H9 (cell line): ENCODE data around the gene ELOA2. TPM values are rescaled to one million over a fixed set of nuclear protein-coding genes. Genes with fewer than 3 reads are reported as not detected.

ENCODE experiments used
- DNase-seq: peaks from one replicate; pipeline ENCODE4 v3.0.0-alpha.2; 2017
- H2AFZ ChIP-seq: one replicate; pipeline ENCODE4 v1.6.1; 2013; ENCODE audit warnings: mild to moderate bottlenecking, low read length, control low read depth, moderate library complexity
- H2AK5ac ChIP-seq: 2 replicates; pipeline ENCODE4 v1.6.1; 2013; ENCODE audit warnings: low read length, control low read depth, mixed read lengths; ENCODE audit not compliant: insufficient read length
- H2BK120ac ChIP-seq: one replicate; pipeline ENCODE4 v1.6.1; 2013; ENCODE audit warnings: low read depth, mild to moderate bottlenecking, low read length, control low read depth, inconsistent platforms; ENCODE audit not compliant: poor library complexity, severe bottlenecking
- H2BK12ac ChIP-seq: 2 replicates; pipeline ENCODE4 v1.6.1; 2013; ENCODE audit warnings: low read length, control low read depth, mixed read lengths, low read depth; ENCODE audit not compliant: insufficient read length
- H2BK15ac ChIP-seq: 2 replicates; pipeline ENCODE4 v1.6.1; 2013; ENCODE audit warnings: low read depth, low read length, control low read depth
- H2BK20ac ChIP-seq: one replicate; pipeline ENCODE4 v1.6.1; 2013; ENCODE audit warnings: low read depth, mild to moderate bottlenecking, low read length, control low read depth, inconsistent platforms; ENCODE audit not compliant: poor library complexity, severe bottlenecking
- H2BK5ac ChIP-seq: 2 replicates; pipeline ENCODE4 v1.6.1; 2013; ENCODE audit warnings: low read length, control low read depth, mixed read lengths; ENCODE audit not compliant: insufficient read length
- H3K14ac ChIP-seq: 2 replicates; pipeline ENCODE4 v1.6.1; 2013; ENCODE audit warnings: low read length, control low read depth; ENCODE audit not compliant: insufficient read depth
- H3K18ac ChIP-seq: 2 replicates; pipeline ENCODE4 v1.6.1; 2013; ENCODE audit warnings: low read depth, mild to moderate bottlenecking, mixed read lengths, low read length, control low read depth; ENCODE audit not compliant: insufficient read length
- H3K23ac ChIP-seq: 2 replicates; pipeline ENCODE4 v1.6.1; 2013; ENCODE audit warnings: low read length, control low read depth, mixed read lengths, low read depth; ENCODE audit not compliant: insufficient read length
- H3K23me2 ChIP-seq: 2 replicates; pipeline ENCODE4 v1.6.1; 2013; ENCODE audit warnings: low read depth, mild to moderate bottlenecking, mixed read lengths, low read length, control low read depth; ENCODE audit not compliant: insufficient read length, poor library complexity, severe bottlenecking
- H3K27ac ChIP-seq: 2 replicates; pipeline ENCODE4 v1.5.1; 2013; ENCODE audit warnings: low read length, control low read depth, mixed read lengths, low read depth; ENCODE audit not compliant: insufficient read length
- H3K27me3 ChIP-seq: 2 replicates; pipeline ENCODE4 v1.6.1; 2013; ENCODE audit warnings: low read length, control low read depth, inconsistent platforms; ENCODE audit not compliant: insufficient read depth
- H3K4ac ChIP-seq: 2 replicates; pipeline ENCODE4 v1.6.1; 2013; ENCODE audit warnings: low read depth, mild to moderate bottlenecking, control low read depth, inconsistent platforms, low read length, moderate library complexity
- H3K4me1 ChIP-seq: 2 replicates; pipeline ENCODE4 v1.6.1; 2013; ENCODE audit warnings: low read length, control low read depth, inconsistent platforms; ENCODE audit not compliant: insufficient read depth
- H3K4me2 ChIP-seq: 2 replicates; pipeline ENCODE4 v1.6.1; 2013; ENCODE audit warnings: low read length, control low read depth, mixed read lengths; ENCODE audit not compliant: insufficient read length, insufficient read depth
- H3K56ac ChIP-seq: 2 replicates; pipeline ENCODE4 v1.6.1; 2013; ENCODE audit warnings: low read depth, mild to moderate bottlenecking, mixed read lengths, low read length, control low read depth; ENCODE audit not compliant: insufficient read length
- H3K79me1 ChIP-seq: 2 replicates; pipeline ENCODE4 v1.6.1; 2013; ENCODE audit warnings: low read depth, mild to moderate bottlenecking, moderate library complexity, low read length, control low read depth, inconsistent platforms; ENCODE audit not compliant: insufficient read depth, poor library complexity, severe bottlenecking
- H3K79me2 ChIP-seq: 2 replicates; pipeline ENCODE4 v1.6.1; 2013; ENCODE audit warnings: low read length, control low read depth, inconsistent platforms; ENCODE audit not compliant: insufficient read depth
- H3K9ac ChIP-seq: 2 replicates; pipeline ENCODE4 v1.6.1; 2013; ENCODE audit warnings: low read length, control low read depth, mixed read lengths; ENCODE audit not compliant: insufficient read length; ENCODE audit errors: extremely low read depth
- H3K9me3 ChIP-seq: one replicate; pipeline ENCODE4 v1.6.1; 2013; ENCODE audit warnings: low read depth, low read length, inconsistent platforms; ENCODE audit not compliant: control insufficient read depth
- H3T11ph ChIP-seq: one replicate; pipeline ENCODE4 v1.6.1; 2013; ENCODE audit warnings: mild to moderate bottlenecking, low read length, control low read depth, inconsistent platforms
- H4K20me1 ChIP-seq: one replicate; pipeline ENCODE4 v1.6.1; 2013; ENCODE audit not compliant: control insufficient read depth, insufficient read length, insufficient read depth
- H4K5ac ChIP-seq: 2 replicates; pipeline ENCODE4 v1.6.1; 2013; ENCODE audit warnings: low read depth, mild to moderate bottlenecking, mixed read lengths, low read length, control low read depth; ENCODE audit not compliant: insufficient read length
- H4K8ac ChIP-seq: replicated peaks from 2 replicates; pipeline ENCODE4 v1.6.1; 2013; ENCODE audit warnings: low read length, control low read depth, mixed read lengths, low read depth; ENCODE audit not compliant: insufficient read length
- H4K91ac ChIP-seq: 2 replicates; pipeline ENCODE4 v1.6.1; 2013; ENCODE audit warnings: low read depth, mild to moderate bottlenecking, moderate library complexity, mixed read lengths, low read length, control low read depth; ENCODE audit not compliant: insufficient read length
- H3K27ac Mint-ChIP-seq, 3 experiments: 2 replicates in 2 of 3; 3 replicates in 1 of 3; pipeline ENCODE4 v1.8.0; 2020 to 2021; ENCODE audit warnings: mixed read lengths in 3 of 3, mild to moderate bottlenecking in 1 of 3, moderate library complexity in 1 of 3
- H3K27me3 Mint-ChIP-seq: 2 replicates; pipeline ENCODE4 v1.8.0; 2021; ENCODE audit warnings: low read depth, mild to moderate bottlenecking, moderate library complexity, mixed read lengths
- H3K36me3 Mint-ChIP-seq, 3 experiments: 2 replicates in 2 of 3; 3 replicates in 1 of 3; pipeline ENCODE4 v1.8.0; 2020 to 2021; ENCODE audit warnings: low read depth in 3 of 3, mixed read lengths in 3 of 3; ENCODE audit not compliant: insufficient read depth in 1 of 3
- H3K4me1 Mint-ChIP-seq, 2 experiments: 2 replicates each; pipeline ENCODE4 v1.8.0; 2020; ENCODE audit warnings: mixed read lengths in 2 of 2
- H3K4me3 Mint-ChIP-seq, 2 experiments: 2 replicates in 1 of 2; 3 replicates in 1 of 2; pipeline ENCODE4 v1.8.0; 2020 to 2021; ENCODE audit warnings: mild to moderate bottlenecking in 2 of 2, mixed read lengths in 2 of 2, moderate library complexity in 1 of 2
- H3K9me3 Mint-ChIP-seq, 2 experiments: 2 replicates in 1 of 2; 3 replicates in 1 of 2; pipeline ENCODE4 v1.8.0; 2020; ENCODE audit warnings: mild to moderate bottlenecking in 2 of 2, mixed read lengths in 2 of 2, moderate library complexity in 1 of 2
- CTCF ChIP-seq: fragments of 200-600 bp; sonication (generic); conservative IDR thresholded peaks from 3 replicates; pipeline ENCODE4 v1.8.0; 2021; ENCODE audit warnings: antibody characterized with exemption, mild to moderate bottlenecking
- WGBS: extraction: QIAGEN DNeasy Blood & Tissue Kit; methylation state at CpG from one replicate; pipeline ENCODE4 v1.1.7; 2013; ENCODE audit warnings: missing lambda C conversion rate, low lambda C conversion rate, mixed read lengths; ENCODE audit not compliant: insufficient read length; ENCODE audit errors: extremely low coverage; 5-methylcytosine and 5-hydroxymethylcytosine counted together
- total RNA-seq: library from RNA; stranded (reverse); gene quantifications from 2 replicates; pipeline ENCODE4 v1.2.1, GENCODE V29; 2021

ELOA2 gene
- total RNA-seq, 1 experiment from 2014 or later: not detected

DNA sequence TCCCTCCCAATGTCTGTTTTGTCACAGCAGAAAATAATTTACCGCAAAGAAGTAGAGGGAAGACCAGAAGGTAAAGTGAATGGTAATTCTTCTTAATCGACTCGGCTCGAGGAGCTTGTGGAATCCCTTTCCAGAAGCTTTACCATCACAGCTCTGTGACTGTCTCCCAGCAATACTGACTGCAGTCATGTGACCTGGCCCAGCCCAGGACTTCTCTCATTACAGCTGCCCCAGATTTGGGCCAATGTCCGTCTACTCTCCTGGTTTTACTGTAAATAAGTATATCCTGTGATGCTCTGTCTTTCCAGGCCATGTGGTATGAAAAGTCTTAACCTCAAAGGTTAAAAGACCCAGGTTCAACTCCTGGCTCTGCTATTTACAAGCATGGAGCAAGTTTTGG lies 18.9 kb upstream of the ELOA2 start:
- no peak overlapping the region for H2AFZ ChIP-seq
- TF ChIP-seq CTCF: no peak
- H3K27me3 Mint-ChIP-seq: no peaks in the 10 kb centered on the region

More for the DNA sequence above, 18.9 kb upstream of the ELOA2 start:
- H4K91ac ChIP-seq: no peak overlapping the region
- no peak overlapping the region for H3K9ac ChIP-seq
- no peaks in the 10 kb centered on the region for H3K23me2 ChIP-seq
- no peak overlapping the region for H2BK20ac ChIP-seq
- no peak overlapping the region for H3K14ac ChIP-seq
- Mint-ChIP-seq H3K4me3 (no peak overlapping the region), H3K27ac (no peak overlapping the region), H3K36me3 (no peaks in the 10 kb centered on the region; a peak in 1 of 7 replicates), H3K4me1 (peaks cover 8 to 14% of the 10 kb centered on the region in 2 experiments), H3K9me3 (no peaks in the 10 kb centered on the region)
- H3K4me2 ChIP-seq: no peak overlapping the region
- H2BK12ac ChIP-seq: no peak overlapping the region
- no peaks in the 10 kb centered on the region for H4K20me1 ChIP-seq
- no peak overlapping the region for H4K5ac ChIP-seq
- H3K4me1 ChIP-seq: no peaks in the 10 kb centered on the region
- H3K27ac ChIP-seq: no peak overlapping the region
- no peaks in the 10 kb centered on the region for H3K79me2 ChIP-seq
- no peaks in the 10 kb centered on the region for H3K79me1 ChIP-seq
- no peak overlapping the region for H4K8ac ChIP-seq
- no peaks in the 10 kb centered on the region for H3K27me3 ChIP-seq
- H3K23ac ChIP-seq: no peak overlapping the region
- no peak overlapping the region for H2BK5ac ChIP-seq
- no peak overlapping the region for H3T11ph ChIP-seq
- no peak overlapping the region for H3K56ac ChIP-seq
- DNase-seq: no peak
- H2BK15ac ChIP-seq: no peak overlapping the region
- no CpG with 5 or more reads among the region's 5 CpGs for WGBS
- H3K4ac ChIP-seq: no peak overlapping the region
- no peak overlapping the region for H2BK120ac ChIP-seq
- no peak overlapping the region for H3K18ac ChIP-seq
- no peaks in the 10 kb centered on the region for H3K9me3 ChIP-seq
- H2AK5ac ChIP-seq: no peak overlapping the region
